ENCODE results near the gene TCEA3.

TCEA3 gene

DNA sequence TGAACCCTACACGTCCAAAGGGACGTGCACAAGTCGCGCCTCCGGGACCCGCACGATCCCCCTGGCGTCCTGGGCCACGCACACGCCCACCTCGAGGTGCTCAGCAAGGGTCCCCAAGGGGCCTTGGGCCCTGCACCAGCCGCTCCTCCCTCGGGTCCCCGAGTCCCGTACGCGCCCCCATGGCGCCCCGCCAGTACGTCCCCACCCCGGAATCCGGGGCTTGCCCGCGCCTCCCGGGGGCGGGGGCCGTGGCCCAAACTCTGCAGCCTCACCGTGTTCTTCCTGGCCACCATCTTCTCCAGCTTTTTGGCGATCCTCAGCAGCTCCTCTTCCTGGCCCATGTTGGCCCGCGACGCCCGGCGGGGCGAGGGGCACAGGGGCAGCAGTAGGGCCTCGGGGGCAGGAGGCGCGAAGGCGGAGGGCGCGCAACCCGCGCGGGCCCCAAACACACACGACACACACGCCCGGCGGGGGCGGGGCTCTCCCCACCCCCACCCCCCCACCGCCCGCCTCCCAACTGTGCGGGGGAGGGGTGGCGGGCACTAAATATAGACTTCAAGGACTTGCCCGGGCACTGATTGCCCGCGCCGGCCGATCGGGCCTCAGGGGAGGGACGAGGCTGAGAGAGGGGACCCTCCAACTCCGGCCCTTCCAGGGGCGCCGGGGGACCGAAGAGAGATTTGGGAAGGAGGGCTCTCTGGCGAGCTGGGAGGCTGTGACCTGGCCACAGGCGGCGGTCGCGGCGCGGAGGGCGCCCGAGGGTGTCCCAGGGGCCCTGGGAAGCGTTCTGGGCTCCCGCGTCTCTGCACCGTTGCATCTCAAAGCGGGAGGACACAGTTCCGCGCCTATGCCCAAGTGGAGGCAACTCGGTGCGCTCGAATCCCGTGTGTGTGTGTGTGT, at the start of gene TCEA3:
Gene TCEA3 (minus strand): TSS at position 456 of the 900 bp plus-strand sequence. CDS start 115 bp downstream, at position 341.
- DNase-seq: peak; percentile 19

DNA sequence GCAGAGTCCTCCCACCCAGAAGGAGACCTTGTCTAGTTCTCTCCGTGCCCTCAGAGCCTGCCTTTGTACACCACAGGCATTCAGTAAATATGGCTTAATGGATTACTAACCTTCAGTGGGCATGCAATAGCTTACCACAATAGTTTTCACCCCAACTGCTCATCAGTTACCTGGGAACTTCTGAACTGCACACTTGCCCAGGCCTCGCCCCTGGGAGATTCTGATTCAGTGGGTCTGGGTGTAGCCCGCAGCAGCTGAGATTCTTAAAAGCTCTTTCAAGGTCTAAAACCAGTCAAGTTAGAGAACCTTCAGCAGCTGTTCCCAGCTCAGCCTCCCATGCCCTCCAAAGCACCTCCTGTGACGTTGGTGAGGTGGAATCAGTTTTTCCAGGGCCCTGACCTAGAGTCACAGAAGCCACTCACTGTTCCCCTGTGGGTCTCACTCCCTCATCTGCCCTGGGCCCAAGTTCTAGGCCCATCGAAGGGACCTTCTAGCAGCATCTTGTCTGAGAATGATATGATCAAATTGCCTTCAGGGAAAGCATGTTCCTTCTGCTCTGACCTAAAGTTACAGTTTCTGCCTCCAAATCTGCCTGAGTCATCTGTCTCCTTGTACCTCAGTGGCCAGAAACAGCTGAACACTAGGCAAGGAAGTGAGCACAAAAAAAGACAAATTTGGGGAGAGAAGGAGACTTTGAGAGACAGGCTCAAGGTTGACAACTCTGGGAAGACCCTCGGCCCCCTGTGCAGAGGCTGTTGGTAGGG, 48.7 kb upstream of the TCEA3 start:
- no peak for DNase-seq

- no peak for DNase-seq
These were observed 47.9 kb upstream of the TCEA3 start for GRCh38 chr1:23472351-23473036.

DNA sequence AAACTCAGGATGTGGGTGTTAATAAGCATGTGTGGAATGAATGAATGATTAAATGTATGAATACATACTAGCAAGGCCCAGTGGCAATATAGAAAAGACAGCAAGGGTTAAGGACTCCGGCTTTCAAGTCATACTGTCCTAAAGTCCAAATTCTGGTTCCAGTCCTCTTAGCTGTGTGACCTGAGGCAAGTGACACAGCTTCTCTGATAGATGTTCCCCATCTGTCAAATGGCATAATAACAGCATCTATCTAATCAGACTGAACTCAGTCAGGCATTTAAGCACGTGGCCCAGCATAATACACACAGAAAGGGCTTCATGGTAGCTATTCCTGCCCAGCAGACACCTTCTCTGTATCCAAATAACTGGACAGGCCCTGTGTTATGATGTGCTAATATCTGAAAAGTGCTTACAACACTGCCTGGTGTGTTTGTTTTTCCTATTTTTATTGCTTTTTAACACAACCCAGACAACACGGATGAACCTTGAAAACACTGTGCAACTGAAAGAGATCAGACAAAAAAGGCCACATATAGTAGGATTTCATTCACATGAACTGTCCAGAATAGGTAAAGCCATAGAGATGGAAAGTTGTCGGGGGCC, 47.0 kb upstream of the TCEA3 start:
- DNase-seq: no peak

- no peak for DNase-seq
These were observed 45.9 kb upstream of the TCEA3 start for GRCh38 chr1:23470282-23471070.

- DNase-seq: no peak
These were observed 44.9 kb upstream of the TCEA3 start for GRCh38 chr1:23469372-23469982.

DNA sequence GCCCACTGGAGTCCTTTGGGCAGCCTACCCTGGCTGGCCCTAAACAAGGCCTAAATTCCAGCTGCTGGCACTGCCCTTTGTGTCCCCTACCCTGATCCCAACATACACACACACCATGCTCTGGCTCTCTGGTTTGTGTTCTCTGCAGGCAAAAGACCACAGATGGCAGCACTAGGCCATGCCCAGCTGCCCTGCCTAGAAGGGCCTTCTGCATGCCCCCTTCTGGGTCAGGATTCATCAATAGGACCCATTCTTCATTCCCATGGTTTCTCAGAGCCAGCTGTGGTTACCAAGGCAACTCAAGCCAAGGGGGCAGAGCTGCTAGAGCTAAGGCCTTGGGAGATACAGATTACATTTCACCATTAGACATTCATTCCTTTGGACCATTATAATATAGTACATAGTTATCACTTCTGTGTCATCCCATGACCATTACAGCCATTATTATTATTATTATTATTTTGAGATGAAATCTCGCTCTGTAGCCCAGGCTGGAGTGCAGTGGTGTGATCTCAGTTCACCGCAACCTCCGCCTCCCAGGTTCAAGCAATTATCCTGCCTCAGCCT, 42.0 kb upstream of the TCEA3 start:
- DNase-seq: no peak

DNA sequence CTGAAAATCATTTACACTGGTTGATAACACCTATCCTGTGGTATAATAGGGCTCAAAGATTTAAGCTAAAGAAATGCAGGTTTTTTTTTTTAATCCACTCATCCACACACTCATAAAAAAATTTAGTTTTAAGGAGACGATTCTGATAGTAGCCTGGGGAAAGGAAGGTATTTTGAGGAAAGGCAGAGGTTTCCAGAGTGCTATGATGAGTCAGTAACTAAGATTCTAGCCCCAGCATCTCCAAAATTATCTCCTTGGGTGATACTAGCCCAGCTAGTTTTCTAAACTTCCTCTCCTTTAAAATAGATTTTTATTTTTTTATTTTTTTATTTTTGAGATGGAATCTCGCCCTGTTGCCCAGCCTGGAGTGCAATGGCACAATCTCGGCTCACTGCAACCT, 38.7 kb upstream of the TCEA3 start:
- DNase-seq: no peak

DNA sequence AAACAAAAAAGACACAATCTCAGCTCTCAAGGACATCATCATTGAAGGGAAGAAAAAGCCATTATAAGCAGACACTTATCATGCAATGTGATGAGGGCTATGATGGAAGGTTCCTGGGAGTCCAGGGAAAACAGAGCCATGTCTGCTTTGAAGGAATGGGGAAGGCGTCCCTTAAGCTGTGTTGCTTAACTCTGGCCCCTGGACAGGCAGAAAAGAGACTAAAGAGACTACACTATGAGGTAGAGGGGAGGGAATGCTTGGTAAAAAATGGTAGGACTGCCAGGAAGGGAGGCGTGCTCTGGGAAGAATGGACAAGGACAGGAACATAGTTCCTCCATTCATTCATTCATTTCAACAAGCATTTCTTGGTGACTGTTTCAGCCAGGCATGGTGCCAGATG, 38.2 kb upstream of the TCEA3 start:
- DNase-seq: no peak

DNA sequence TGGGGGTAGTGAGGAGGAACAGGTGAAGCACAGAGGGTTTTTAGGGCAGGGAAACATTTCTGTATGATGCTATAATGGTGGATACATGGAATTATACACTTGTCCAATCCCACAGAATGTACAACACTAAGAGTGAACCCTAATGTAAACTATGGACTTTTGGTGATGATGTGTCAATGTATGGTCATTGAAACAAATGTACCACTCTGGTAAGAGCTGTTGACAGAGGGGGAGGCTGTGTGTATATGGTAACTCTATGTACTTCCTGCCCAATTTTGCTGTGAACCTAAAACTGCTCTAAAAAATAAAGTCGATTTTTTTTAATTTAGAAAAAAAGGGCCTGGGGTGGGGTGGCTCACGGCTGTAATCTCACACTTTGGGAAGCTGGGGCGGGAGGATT, 36.5 kb upstream of the TCEA3 start:
- DNase-seq: no peak

- no peak for DNase-seq
These were observed 36.0 kb upstream of the TCEA3 start for GRCh38 chr1:23460519-23460918.

- no peak for DNase-seq
These were observed 34.8 kb upstream of the TCEA3 start for GRCh38 chr1:23459338-23459757.

- DNase-seq: no peak
These were observed 31.7 kb upstream of the TCEA3 start for GRCh38 chr1:23456226-23456625.

DNA sequence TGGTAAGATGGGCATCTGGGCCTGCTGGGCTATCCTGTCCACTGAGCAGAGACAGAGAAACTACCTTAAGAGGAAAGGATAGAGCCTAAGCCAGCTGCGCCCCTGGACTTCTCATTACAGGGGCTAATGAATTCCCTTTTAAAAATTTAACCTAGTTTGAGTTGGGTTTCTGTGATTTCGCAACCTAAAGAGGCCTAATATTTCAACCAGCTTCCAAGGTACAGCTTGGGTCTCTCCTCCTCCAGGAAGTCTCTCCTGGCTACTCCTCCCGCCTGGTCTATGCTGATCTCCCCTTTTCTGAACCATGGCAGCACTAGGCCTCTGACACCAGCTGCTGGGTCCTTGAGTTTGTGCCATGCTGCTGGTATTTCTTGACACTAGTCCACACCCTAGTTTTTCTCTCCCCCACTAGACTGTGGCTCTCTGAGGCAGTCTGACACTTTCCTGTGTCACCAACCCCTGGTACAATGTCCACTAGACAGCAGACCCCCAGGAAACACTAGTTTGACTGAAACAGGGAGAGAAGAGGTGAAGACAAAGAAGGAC, 29.0 kb upstream of the TCEA3 start:
- no peak for DNase-seq

DNA sequence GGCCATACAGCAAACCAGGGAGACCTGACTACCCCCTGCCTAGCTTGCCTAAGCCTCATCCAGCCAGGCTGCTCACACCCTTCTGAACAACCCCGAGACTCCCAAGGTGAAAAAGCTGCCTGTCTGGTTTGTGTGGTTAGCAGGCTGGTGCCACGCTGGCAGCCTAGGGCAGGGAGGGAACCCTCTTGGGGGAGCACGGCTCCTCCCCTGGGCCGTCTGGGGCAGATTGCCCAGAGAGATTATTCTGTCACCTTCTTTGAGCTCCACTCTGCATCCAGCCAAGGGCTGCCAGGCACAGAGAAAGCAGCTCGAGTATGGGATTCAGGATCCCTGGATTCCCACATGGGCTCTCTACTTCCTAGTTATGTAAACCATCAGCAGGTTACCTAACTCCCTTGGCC, 27.5 kb upstream of the TCEA3 start:
- DNase-seq: no peak

DNA sequence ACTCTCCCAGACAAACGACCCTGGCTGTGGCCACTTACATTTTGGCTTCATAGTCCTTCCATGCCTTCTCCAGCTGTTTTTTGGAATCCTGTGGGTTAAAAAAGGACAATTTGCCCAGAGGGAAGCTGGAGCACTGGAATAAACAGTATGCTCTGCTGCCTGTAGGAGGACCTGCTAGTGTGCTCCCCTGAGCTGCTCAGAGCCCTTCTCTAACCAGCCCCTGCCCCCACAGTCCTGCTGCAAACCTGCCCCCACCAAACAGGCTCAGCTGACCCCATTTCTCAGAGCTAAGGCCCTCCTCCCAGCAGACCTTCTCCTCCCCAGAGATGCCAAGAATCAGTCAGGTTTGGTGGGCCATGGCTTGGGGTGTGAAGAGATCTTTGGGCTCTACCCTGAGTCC, 26.9 kb upstream of the TCEA3 start:
- no peak for DNase-seq

DNA sequence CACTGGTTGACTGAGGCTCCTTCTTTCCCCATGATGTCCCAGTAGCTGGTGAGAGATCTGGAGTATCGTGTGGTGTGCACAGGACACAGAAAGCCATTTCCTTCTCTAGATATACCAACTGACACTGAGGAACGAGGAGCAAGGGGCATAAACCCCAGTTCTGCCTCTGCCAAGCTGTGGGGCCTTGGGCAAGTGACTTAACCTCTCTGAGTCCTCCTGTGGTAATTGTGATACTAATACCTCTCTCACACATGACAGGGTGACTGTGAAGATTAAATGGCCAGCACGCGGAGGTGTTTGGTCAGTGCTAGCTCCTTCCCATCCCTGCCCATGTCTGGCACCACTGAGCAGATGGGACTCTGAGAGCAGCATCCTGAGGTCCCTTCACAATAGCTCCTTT, 26.3 kb upstream of the TCEA3 start:
- no peak for DNase-seq

DNA sequence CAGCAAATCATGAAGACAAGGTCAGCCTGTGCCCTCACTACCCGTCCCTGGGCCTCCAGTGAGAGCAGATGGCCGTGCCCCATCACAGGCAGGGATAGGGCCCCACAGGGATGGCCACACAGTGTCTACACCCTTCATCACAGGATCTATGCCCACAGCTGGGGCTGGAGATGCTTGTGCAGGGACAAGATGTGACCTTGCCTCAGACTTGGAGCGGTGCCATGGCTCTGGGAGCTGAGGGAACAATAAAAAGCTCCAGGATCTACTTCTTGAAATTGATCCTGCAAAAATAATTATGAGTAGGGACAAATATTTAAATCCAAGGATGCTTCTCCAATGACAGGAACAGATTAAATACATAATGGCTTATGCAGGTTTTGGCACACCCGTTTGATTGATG, 25.4 kb upstream of the TCEA3 start:
- DNase-seq: no peak

- DNase-seq: no peak
These were observed 24.8 kb upstream of the TCEA3 start for GRCh38 chr1:23449306-23449705.

DNA sequence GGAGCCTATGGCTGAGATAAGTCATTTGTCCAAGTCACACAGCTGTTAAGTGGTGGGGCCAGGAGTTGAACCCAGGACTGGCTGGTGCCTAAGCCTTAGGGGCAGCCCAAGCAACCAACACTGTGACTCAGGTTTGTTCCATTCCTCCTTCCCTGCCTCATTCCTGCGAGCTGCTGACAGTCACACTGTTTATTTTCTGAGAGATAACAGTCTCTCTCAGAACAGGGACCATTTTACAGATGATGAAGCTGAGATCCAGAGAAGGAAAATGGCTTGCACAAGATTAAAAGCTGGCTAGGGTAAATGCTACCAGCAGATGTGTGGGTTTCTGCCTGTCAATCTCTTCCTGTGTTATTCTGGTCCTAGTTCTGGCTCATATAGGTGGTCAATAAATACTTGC, 24.3 kb upstream of the TCEA3 start:
- DNase-seq: no peak

DNA sequence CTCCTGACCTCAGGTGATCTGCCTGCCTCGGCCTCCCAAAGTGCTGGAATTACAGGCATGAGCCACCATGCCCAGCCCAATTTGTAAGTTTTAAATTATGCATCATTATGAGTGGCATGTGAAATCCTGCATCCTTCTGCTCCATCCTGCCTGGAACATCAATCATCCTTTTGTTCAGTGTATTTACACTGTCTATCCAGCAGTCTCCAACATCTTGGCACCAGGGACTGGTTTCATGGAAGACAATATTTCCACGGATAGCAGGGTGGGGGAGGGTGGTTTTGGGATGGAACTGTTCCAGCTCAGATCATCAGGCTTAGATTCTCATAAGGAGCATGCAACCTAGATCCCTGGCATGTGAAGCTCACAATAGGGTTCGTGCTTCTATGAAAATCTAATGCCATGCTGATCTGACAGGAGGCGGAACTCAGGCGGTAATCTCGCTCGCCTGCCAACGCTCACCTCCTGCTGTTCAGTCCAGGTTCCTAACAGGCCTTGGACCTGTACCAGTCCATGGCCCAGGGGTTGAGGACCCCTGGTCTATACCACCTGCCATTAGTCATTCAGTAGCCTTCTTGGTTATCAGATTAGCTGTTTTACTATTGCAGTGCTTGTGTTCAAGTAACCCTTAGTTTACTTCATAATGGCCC, 22.2 kb upstream of the TCEA3 start:
- DNase-seq: no peak

Measured in stimulated activated CD4-positive, alpha-beta T cell treated with anti-CD3 and anti-CD28 coated beads, Interleukin-12 subunit alpha, Interleukin-12 subunit beta, amount 100 ng/mL, for 4 hours (primary cell).